GM23248 (cell line): ENCODE data around the gene SLC6A9. TPM values are rescaled to one million over a fixed set of nuclear protein-coding genes. Genes with fewer than 3 reads are reported as not detected.
A peak's percentile ranks its signal among the peaks of the same experiment; 100 is the strongest.

Source experiments
- DNase-seq: peaks from one replicate; pipeline ENCODE4 v3.0.0-alpha.2; 2015
- H2AFZ ChIP-seq: fragments of 200-600 bp; sonication (generic); 2 replicates; pipeline ENCODE4 v1.6.1; 2016; ENCODE audit warnings: antibody characterized with exemption
- H3F3A ChIP-seq: fragments of 200-600 bp; sonication (generic); 2 replicates; pipeline ENCODE4 v1.6.1; 2016; ENCODE audit warnings: mild to moderate bottlenecking, antibody characterized with exemption, mixed run types; ENCODE audit not compliant: insufficient read depth
- H3K27ac ChIP-seq: fragments of 200-600 bp; sonication (generic); 2 replicates; pipeline ENCODE4 v1.5.1; 2016; ENCODE audit warnings: mild to moderate bottlenecking
- H3K27me3 ChIP-seq: fragments of 200-600 bp; sonication (generic); replicated peaks from 2 replicates; pipeline ENCODE4 v1.6.1; 2016; ENCODE audit warnings: mild to moderate bottlenecking; ENCODE audit not compliant: insufficient read depth
- H3K36me3 ChIP-seq: fragments of 200-600 bp; sonication (generic); 2 replicates; pipeline ENCODE4 v1.6.1; 2016; ENCODE audit warnings: low read depth, mild to moderate bottlenecking
- H3K4me1 ChIP-seq: fragments of 200-600 bp; sonication (generic); 2 replicates; pipeline ENCODE4 v1.6.1; 2016; ENCODE audit warnings: mild to moderate bottlenecking; ENCODE audit not compliant: insufficient read depth
- H3K4me2 ChIP-seq: fragments of 200-600 bp; sonication (generic); one replicate; pipeline ENCODE4 v1.6.1; 2016; ENCODE audit warnings: mild to moderate bottlenecking; ENCODE audit not compliant: unreplicated experiment
- H3K4me3 ChIP-seq: fragments of 200-600 bp; sonication (generic); 2 replicates; pipeline ENCODE4 v1.5.1; 2016; ENCODE audit warnings: mild to moderate bottlenecking
- H3K79me2 ChIP-seq: fragments of 200-600 bp; sonication (generic); 2 replicates; pipeline ENCODE4 v1.6.1; 2016; ENCODE audit warnings: mild to moderate bottlenecking; ENCODE audit not compliant: insufficient read depth
- H3K9ac ChIP-seq: fragments of 200-600 bp; sonication (generic); 2 replicates; pipeline ENCODE4 v1.6.1; 2016; ENCODE audit warnings: mild to moderate bottlenecking
- H3K9me2 ChIP-seq: fragments of 200-600 bp; sonication (generic); 2 replicates; pipeline ENCODE4 v1.6.1; 2016; ENCODE audit warnings: mixed run types, mild to moderate bottlenecking, moderate library complexity; ENCODE audit not compliant: insufficient read depth
- H3K9me3 ChIP-seq: fragments of 200-600 bp; sonication (generic); one replicate; pipeline ENCODE4 v1.6.1; 2017; ENCODE audit warnings: low read depth
- H4K20me1 ChIP-seq: fragments of 200-600 bp; sonication (generic); 2 replicates; pipeline ENCODE4 v1.6.0; 2016; ENCODE audit not compliant: insufficient read depth
- EZH2 ChIP-seq: fragments of 200-600 bp; sonication (generic); IDR thresholded peaks from 2 replicates; pipeline ENCODE4 v1.6.1; 2018; ENCODE audit warnings: antibody characterized with exemption, mild to moderate bottlenecking; ENCODE audit not compliant: insufficient read depth, poor library complexity, severe bottlenecking
- EZH2phosphoT487 ChIP-seq: fragments of 200-600 bp; sonication (generic); IDR thresholded peaks from 2 replicates; pipeline ENCODE4 v1.6.1; 2018; ENCODE audit warnings: antibody characterized with exemption, moderate library complexity, mild to moderate bottlenecking, low read depth; ENCODE audit not compliant: insufficient read depth
- WGBS, 2 experiments: methylation state at CpG; one replicate each; pipeline ENCODE4 v1.1.6; 2015 to 2017; ENCODE audit warnings: low lambda C conversion rate in 2 of 2, low coverage in 1 of 2; ENCODE audit errors: missing lambda C conversion rate in 2 of 2; 5-methylcytosine and 5-hydroxymethylcytosine counted together
- in situ Hi-C: fragments of 300-500 bp; cut with MboI; formaldehyde crosslinking; loops from 2 replicates; pipeline ENCODE4 v1.15.0; 2020
- polyA plus RNA-seq: library from polyadenylated mRNA; unstranded; fragments of >200 nt; fragmentation: Nextera tagmentation; extraction: Ambion mirVana; gene quantifications from 2 replicates; pipeline ENCODE4 v1.2.1, GENCODE V29; 2016
- total RNA-seq: library from RNA; depleted of rRNA; stranded (reverse); fragments of >200 nt; shearing (Covaris generic); gene quantifications from 2 replicates; pipeline ENCODE4 v1.2.3, GENCODE V29; 2014

The SLC6A9 gene
- total and polyA plus RNA-seq, 2 experiments from 2014 or later: 22.2 to 34.6 TPM

DNA sequence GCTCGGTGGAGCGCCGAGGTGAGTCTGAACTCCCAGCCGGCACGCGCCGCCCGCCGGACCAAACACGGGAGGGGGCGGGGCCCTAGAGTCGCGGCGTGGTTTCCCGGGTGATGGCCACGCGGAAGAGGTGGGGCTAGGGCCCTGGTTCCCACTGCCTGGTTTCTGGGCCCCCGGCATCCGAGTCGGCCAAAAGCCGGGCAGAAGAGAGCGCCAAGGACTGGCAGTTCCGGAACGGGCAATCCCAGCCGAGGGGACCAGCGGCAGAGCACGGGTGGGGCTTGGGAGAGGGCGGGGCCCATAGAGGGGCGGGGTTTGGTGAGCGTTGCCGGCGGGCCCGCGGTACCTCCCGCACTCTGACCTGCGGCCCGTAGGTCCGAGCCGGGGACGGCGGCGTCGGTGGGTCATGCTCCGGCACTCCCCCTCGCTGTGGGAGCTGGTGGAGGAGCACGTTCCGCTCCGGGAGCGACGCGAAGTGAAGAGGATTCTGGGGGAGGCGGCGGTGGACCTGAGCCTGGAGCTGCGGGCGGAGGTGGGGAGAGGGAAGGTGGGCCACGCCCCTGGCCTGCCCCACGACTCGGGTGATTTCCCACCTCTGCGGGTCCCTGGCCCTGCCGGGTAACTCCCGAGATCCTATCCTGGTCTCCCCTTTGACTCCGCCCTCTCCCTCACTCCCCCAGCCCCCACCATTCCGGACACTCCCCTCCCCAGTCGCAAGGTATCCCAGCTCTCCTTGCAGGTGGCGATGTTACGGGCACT is 39.6 kb downstream of the SLC6A9 start, which contains the start of gene CCDC24:
CCDC24 (plus strand) TSS at position 124 of the 756 bp plus-strand sequence; CDS start at position 404, 280 bp downstream.
- 0 to 1% methylated on average over 34 to 51 of the region's 66 CpGs for WGBS, 2 experiments
- in situ Hi-C loops: no loop called here

DNA sequence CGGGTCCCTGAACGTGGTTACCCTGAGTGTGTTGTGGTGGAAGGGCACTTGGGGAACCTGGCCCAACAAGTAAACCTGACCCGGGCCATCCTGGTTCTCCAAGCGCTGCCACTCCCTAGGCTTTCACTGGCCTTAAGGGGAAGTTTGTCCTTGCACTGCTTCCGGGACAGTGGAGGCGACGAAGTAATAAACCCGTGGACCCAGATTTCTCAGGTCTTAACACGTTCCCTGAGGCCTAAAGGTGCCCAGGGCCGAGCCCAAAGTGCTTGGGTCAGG is 40.1 kb downstream of the SLC6A9 start:
- TF ChIP-seq EZH2 (no peak), EZH2phosphoT487 (no peak)
- in situ Hi-C loops: no loop called here

More for the DNA sequence above, 39.6 kb downstream of the SLC6A9 start, which contains the start of gene CCDC24:
- Histone ChIP-seq H3K27me3 (no peaks in the 10 kb centered on the region), H3K36me3 (no peaks in the 10 kb centered on the region), H3K9me3 (no peaks in the 10 kb centered on the region), H3K9me2 (no peaks in the 10 kb centered on the region), H3K27ac (peak within 1 kb of the TSS; percentile 83), H3K79me2 (no peaks in the 10 kb centered on the region), H3K9ac (peak within 1 kb of the TSS; percentile 84), H3K4me1 (peaks cover 20% of the 10 kb centered on the region), H4K20me1 (no peaks in the 10 kb centered on the region), H3K4me3 (peak within 1 kb of the TSS; percentile 74), H3F3A (peaks cover 27% of the 10 kb centered on the region), H2AFZ (peak within 1 kb of the TSS; percentile 74), H3K4me2 (peak within 1 kb of the TSS; percentile 86)
- DNase-seq: peak; percentile 95
- TF ChIP-seq EZH2phosphoT487 (no peak), EZH2 (no peak)

DNA sequence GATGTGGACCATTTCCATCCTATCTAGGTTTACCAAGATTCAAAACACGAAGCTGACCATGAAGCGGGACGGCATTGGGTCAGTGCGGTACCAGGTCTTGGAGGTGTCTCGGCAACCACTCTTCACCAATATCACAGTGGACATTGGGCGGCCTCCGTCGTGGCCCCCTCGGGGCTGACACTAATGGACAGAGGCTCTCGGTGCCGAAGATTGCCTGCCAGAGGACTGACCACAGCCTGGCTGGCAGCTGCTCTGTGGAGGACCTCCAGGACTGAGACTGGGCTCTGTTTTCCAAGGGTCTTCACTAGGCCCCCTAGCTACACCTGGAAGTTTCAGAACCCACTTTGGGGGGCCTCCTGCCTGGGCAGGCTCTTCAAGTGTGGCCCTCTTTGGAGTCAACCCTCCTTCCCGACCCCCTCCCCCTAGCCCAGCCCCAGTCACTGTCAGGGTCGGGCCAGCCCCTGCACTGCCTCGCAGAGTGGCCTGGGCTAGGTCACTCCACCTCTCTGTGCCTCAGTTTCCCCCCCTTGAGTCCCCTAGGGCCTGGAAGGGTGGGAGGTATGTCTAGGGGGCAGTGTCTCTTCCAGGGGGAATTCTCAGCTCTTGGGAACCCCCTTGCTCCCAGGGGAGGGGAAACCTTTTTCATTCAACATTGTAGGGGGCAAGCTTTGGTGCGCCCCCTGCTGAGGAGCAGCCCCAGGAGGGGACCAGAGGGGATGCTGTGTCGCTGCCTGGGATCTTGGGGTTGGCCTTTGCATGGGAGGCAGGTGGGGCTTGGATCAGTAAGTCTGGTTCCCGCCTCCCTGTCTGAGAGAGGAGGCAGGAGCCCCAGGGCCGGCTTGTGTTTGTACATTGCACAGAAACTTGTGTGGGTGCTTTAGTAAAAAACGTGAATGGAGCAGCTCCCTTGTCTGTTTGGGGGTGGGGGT is 40.7 kb downstream of the SLC6A9 start:
- no peaks in the 10 kb centered on the region for H3K9me3 ChIP-seq
- H3K4me3 ChIP-seq: peak overlapping the region; percentile 74
- H3K36me3 ChIP-seq: 0 out of 2 replicates have a peak, but pooled peaks cover 6% of the 10 kb centered on the region
- WGBS, 2 experiments: 78 to 80% methylated on average over 19 of the region's 19 CpGs
- H3K79me2 ChIP-seq: no peaks in the 10 kb centered on the region
- no peak for TF ChIP-seq EZH2phosphoT487
- TF ChIP-seq EZH2: no peak
- H4K20me1 ChIP-seq: no peaks in the 10 kb centered on the region
- H3K9me2 ChIP-seq: no peaks in the 10 kb centered on the region
- peak overlapping the region; percentile 74 for H2AFZ ChIP-seq
- H3K4me2 ChIP-seq: peak overlapping the region; percentile 86
- H3F3A ChIP-seq: peaks cover 38% of the 10 kb centered on the region
- in situ Hi-C loops: no loop called here
- H3K9ac ChIP-seq: peak overlapping the region; percentile 84
- no peaks in the 10 kb centered on the region for H3K27me3 ChIP-seq
- H3K27ac ChIP-seq: peak overlapping the region; percentile 83
- peaks cover 26% of the 10 kb centered on the region for H3K4me1 ChIP-seq
- DNase-seq: peak; percentile 58

More for the DNA sequence above, 40.1 kb downstream of the SLC6A9 start:
- Histone ChIP-seq H3K27ac (peak overlapping the region; percentile 83), H3F3A (peaks cover 32% of the 10 kb centered on the region), H3K27me3 (no peaks in the 10 kb centered on the region), H3K4me1 (peaks cover 25% of the 10 kb centered on the region), H2AFZ (peak overlapping the region; percentile 74), H3K4me3 (peak overlapping the region; percentile 74), H3K9me2 (no peaks in the 10 kb centered on the region), H3K36me3 (0 out of 2 replicates have a peak, but pooled peaks cover 3% of the 10 kb centered on the region), H3K79me2 (no peaks in the 10 kb centered on the region), H3K9ac (peak overlapping the region; percentile 84), H3K9me3 (no peaks in the 10 kb centered on the region), H4K20me1 (no peaks in the 10 kb centered on the region), H3K4me2 (peak overlapping the region; percentile 86)
- 1 to 4% methylated on average over 10 of the region's 10 CpGs for WGBS, 2 experiments
- no peak for DNase-seq

DNA sequence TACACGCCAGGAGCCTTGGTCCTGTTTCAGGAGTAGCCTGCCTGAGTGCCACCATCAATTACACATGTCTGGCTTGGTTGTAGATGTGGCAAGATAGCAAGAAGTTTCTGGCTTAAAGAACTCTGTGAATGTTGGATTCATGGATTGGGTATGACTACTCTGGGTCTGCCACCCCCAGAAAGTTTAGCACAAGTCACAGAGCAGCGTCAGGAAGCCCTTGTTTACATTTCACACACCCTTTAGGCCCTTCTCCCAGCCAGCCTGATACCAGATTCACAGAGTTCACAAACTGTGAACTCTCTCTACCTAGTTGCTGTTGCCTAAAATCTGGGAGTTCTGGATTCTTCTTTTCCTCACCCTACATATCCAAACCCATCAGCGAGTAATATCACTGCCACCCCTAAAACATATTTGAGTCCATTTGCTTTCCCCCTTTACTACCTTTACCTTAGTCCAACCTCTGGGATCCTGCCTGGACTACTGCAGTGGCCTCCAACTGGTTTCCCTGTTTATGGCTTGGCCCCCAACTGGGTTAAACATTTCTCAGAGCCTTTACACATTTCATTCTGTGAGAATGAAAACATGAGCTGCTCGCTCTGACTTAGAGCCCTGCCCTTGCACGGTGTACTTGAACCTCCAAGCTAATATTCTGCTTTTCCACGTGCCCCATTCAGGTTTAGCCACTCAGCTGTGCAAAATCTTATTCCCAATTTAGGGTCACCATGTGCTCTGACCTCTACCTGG is 43.9 kb downstream of the SLC6A9 start:
- Histone ChIP-seq H2AFZ (no peak overlapping the region), H3K4me2 (no peak overlapping the region), H3K27me3 (no peaks in the 10 kb centered on the region), H3K9me3 (no peaks in the 10 kb centered on the region), H3K4me1 (peaks cover 21% of the 10 kb centered on the region), H3K36me3 (0 out of 2 replicates have a peak, but pooled peaks cover 6% of the 10 kb centered on the region), H3K27ac (peak overlapping the region; percentile 46), H3K9me2 (no peaks in the 10 kb centered on the region), H4K20me1 (no peaks in the 10 kb centered on the region), H3K4me3 (no peak overlapping the region), H3K79me2 (peaks cover 11% of the 10 kb centered on the region), H3K9ac (peak overlapping the region; percentile 32; the same call in 1 of the 2 replicates), H3F3A (peaks cover 27% of the 10 kb centered on the region)
- DNase-seq: peak; percentile 54
- in situ Hi-C loops: no loop called here
- 75 to 77% methylated on average over 6 of the region's 6 CpGs for WGBS, 2 experiments
- no peak for TF ChIP-seq EZH2phosphoT487
- TF ChIP-seq EZH2: no peak
